Measurements from ENCODE around the gene LY6G6C.

- no peak for TF ChIP-seq CTCF (conservative IDR thresholded peaks at IDR 0.05 in 1 of 2, IDR thresholded peaks at IDR 0.05 in 1 of 2; ENCODE audit: extremely low read depth in 1 of 2, insufficient read depth in 1 of 2, low read depth in 1 of 2, low read length in 2 of 2)
- no peak for TF ChIP-seq EZH2 (IDR thresholded peaks at IDR 0.05; ENCODE audit: borderline replicate concordance, low read length)
Measured at GRCh38 chr6:31669676-31670075, 51.9 kb downstream of the LY6G6C start, which contains the start of gene LY6G5B.
